Peyer's patch (tissue), 4 donors: Measurements from ENCODE around the gene UNC5A.

Source experiments
- POLR2A ChIP-seq, 2 donors: fragments of 450-650 bp; IDR thresholded peaks; one replicate each; pipeline ENCODE4 v1.5.1; 2017; ENCODE audit warnings: antibody characterized with exemption in 2 of 2, mild to moderate bottlenecking in 2 of 2, moderate library complexity in 2 of 2
- TF ChIP-seq, protein P1 (sequence below), 6 experiments: fragments of 450-650 bp in 4 of 6; fragments of 200-600 bp in 2 of 6; sonication (generic) in 1 of 6; IDR thresholded peaks; one replicate each; pipeline ENCODE4 v1.5.1; 2017 to 2019; ENCODE audit warnings: antibody characterized with exemption in 6 of 6, mild to moderate bottlenecking in 3 of 6, moderate library complexity in 1 of 6

DNA sequence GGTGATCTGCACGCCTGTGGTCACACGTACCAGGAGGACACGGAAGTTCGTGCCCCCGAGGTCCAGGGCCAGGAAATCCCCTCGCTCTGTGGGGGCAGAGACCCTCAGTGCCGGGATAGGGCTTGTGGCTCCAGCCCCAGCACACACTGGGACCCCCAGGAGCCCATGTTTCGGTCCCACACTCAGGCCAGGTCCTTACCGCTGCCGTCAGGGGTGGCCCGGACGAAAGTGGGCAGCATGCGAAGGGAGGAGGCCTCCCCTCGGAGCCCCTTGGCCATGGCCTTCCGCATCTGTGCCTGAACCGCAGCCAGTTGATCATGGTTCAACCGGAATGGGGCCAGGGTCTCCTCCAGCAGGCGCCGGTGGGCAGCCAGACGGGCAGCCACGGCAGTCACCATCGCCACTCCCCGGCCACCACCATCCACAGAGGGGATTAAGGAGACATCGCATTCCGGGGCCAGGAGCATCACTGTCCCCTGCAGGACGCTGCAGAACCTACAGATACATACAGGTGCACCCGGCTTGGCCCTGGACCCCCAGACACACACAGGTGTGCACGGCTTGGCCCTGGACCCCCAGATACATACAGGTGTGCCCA is 77.0 kb downstream of the UNC5A start:
- TF ChIP-seq, protein P1, sequence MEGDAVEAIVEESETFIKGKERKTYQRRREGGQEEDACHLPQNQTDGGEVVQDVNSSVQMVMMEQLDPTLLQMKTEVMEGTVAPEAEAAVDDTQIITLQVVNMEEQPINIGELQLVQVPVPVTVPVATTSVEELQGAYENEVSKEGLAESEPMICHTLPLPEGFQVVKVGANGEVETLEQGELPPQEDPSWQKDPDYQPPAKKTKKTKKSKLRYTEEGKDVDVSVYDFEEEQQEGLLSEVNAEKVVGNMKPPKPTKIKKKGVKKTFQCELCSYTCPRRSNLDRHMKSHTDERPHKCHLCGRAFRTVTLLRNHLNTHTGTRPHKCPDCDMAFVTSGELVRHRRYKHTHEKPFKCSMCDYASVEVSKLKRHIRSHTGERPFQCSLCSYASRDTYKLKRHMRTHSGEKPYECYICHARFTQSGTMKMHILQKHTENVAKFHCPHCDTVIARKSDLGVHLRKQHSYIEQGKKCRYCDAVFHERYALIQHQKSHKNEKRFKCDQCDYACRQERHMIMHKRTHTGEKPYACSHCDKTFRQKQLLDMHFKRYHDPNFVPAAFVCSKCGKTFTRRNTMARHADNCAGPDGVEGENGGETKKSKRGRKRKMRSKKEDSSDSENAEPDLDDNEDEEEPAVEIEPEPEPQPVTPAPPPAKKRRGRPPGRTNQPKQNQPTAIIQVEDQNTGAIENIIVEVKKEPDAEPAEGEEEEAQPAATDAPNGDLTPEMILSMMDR (IDR thresholded peaks at IDR 0.05): no peak
- TF ChIP-seq POLR2A (IDR thresholded peaks at IDR 0.05): no peak
